Mucosa of descending colon (tissue), 3 donors: ENCODE results near the gene SCAMP1. TPM values are rescaled to one million over a fixed set of nuclear protein-coding genes. Genes with fewer than 3 reads are reported as not detected.
A peak's percentile ranks its signal among the peaks of the same experiment; 100 is the strongest.

ENCODE experiments used
- ATAC-seq: fragments of 200-7000 bp; cut with Tn5 transposase; one replicate; pipeline ENCODE4 v1.9.1; 2020; ENCODE audit warnings: mild to moderate bottlenecking, moderate library complexity
- DNase-seq, 3 donors: peaks; one replicate each; pipeline ENCODE4 v3.0.0-alpha.2; 2020
- H3K36me3 ChIP-seq: fragments of 200-600 bp; one replicate; pipeline ENCODE4 v1.8.0; 2021; ENCODE audit warnings: low read depth, mild to moderate bottlenecking
- H3K4me1 ChIP-seq: fragments of 200-600 bp; one replicate; pipeline ENCODE4 v1.8.0; 2021; ENCODE audit warnings: low read depth, mild to moderate bottlenecking
- H3K4me3 ChIP-seq: fragments of 200-600 bp; one replicate; pipeline ENCODE4 v1.8.0; 2021; ENCODE audit warnings: mild to moderate bottlenecking
- H3K9me3 ChIP-seq: fragments of 200-600 bp; one replicate; pipeline ENCODE4 v1.8.0; 2021; ENCODE audit warnings: mild to moderate bottlenecking
- intact Hi-C, 2 donors: fragments of 100-400 bp; cut with DNase I in 1 of 2; cut with micrococcal nuclease in 1 of 2; formaldehyde crosslinking; loops; one replicate each; pipeline versions ENCODE4 v1.11.0 to v1.11.1; 2022; cut with DNase I, micrococcal nuclease
- total RNA-seq, 3 donors: library from RNA; stranded (reverse); fragmentation: NEBNext Ultra II Directional in 2 of 3; extraction: Animal tissue kit (Norgen Biotek cat#: 25700) in 2 of 3; gene quantifications; one replicate each; pipeline versions ENCODE4 v1.2.1 to v1.2.4, GENCODE V29; 2021 to 2023
- TF ChIP-seq, protein P1 (sequence below): fragments of 200-600 bp; IDR thresholded peaks from one replicate; pipeline ENCODE4 v1.8.0; 2022; ENCODE audit warnings: antibody characterized with exemption, mild to moderate bottlenecking
- donor health status: DM: no; HTN: no; CAD: no; lungs with moderate emphysema.
- donor health status: DM: no; HTN: no; CAD: no.
- donor health status: DM: no; HTN: yes; CAD: no.

SCAMP1 gene
- total RNA-seq, 3 donors from 2014 or later = 23.5 to 41.7 (median 36.1) TPM

DNA sequence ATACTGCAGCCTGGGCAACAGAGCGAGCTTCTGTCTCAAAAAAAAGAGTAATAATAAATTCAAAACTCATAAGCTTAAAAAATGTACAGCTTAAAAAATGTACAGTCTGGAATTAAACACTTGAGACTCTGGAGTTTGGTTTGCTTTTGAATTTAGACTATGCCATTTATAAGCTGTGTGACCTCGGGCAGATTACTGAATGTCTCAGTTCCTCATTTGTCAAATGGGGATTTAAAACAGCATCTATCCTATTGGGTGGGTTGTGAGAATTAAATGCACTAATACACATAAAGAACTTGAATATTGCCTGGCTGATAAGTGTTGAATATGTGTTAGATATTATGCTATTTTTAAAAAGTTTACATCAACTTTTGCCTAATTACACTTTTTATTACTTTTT is 98.4 kb downstream of the SCAMP1 start:
- no peak for ATAC-seq
- DNase-seq = no peak
- TF ChIP-seq, protein P1, sequence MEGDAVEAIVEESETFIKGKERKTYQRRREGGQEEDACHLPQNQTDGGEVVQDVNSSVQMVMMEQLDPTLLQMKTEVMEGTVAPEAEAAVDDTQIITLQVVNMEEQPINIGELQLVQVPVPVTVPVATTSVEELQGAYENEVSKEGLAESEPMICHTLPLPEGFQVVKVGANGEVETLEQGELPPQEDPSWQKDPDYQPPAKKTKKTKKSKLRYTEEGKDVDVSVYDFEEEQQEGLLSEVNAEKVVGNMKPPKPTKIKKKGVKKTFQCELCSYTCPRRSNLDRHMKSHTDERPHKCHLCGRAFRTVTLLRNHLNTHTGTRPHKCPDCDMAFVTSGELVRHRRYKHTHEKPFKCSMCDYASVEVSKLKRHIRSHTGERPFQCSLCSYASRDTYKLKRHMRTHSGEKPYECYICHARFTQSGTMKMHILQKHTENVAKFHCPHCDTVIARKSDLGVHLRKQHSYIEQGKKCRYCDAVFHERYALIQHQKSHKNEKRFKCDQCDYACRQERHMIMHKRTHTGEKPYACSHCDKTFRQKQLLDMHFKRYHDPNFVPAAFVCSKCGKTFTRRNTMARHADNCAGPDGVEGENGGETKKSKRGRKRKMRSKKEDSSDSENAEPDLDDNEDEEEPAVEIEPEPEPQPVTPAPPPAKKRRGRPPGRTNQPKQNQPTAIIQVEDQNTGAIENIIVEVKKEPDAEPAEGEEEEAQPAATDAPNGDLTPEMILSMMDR = no peak
- no peak overlapping the region for H3K4me3 ChIP-seq
- H3K9me3 ChIP-seq = no peaks in the 10 kb centered on the region
- intact Hi-C loops = no loop called here
- H3K36me3 ChIP-seq = no peaks in the 10 kb centered on the region
- no peaks in the 10 kb centered on the region for H3K4me1 ChIP-seq

DNA sequence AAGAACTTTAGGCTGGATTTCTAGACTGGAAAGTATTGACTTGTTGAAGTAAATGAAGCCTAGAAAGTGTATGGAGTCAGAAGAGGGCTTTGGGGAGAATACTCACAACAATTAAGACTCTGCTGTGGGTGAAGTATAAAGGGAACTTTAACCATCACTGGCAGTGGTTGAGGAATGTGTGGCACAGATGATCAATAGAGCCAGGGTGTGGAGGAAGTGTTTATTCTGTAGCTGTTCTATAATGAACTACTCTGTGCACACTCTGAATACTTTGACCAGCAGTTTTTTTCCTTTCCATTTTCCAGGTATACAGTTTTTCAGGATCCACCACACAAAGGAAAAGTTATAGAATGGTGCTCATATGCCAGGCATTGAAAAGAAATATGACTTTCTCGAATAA is 106.7 kb downstream of the SCAMP1 start:
- DNase-seq (no peak), ATAC-seq (peak; percentile 80)
- Histone ChIP-seq H3K36me3 (no peaks in the 10 kb centered on the region), H3K4me3 (no peak overlapping the region), H3K9me3 (no peaks in the 10 kb centered on the region), H3K4me1 (no peaks in the 10 kb centered on the region)
- TF ChIP-seq, protein P1 = no peak
- intact Hi-C loops = no loop called here

DNA sequence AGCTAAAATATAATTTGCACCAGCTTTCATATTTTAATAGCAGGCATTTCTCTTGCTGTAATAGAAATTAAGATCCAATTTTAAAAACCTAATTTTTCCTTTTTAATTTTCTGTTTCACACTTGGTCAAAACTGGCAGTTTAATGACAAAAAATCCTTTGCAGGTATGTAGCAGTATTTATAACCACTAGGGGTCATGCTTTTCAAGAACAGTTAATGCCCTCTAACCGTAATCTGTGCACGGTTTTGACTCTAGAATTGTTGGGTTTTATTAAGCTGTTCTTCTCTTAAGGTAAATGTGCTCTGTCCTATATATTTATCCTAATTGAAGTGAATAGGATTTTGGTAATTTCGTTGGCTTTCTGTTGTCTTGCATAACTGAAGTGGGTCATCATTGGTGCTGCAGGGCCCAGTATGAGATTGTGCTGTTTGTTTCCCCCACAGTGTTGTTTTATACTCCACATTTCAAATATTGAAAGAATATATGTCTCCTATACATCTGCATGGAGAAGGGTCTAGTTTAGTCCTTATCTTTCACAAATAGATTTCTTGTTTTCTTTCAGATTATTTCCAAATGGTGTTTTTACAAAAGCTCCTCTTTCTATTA is 107.4 kb downstream of the SCAMP1 start:
- intact Hi-C loops = no loop called here
- Histone ChIP-seq H3K4me1 (no peaks in the 10 kb centered on the region), H3K9me3 (no peaks in the 10 kb centered on the region), H3K4me3 (no peak overlapping the region), H3K36me3 (no peaks in the 10 kb centered on the region)
- DNase-seq (no peak), ATAC-seq (peak; percentile 56)
- TF ChIP-seq, protein P1 = peak; percentile 52

DNA sequence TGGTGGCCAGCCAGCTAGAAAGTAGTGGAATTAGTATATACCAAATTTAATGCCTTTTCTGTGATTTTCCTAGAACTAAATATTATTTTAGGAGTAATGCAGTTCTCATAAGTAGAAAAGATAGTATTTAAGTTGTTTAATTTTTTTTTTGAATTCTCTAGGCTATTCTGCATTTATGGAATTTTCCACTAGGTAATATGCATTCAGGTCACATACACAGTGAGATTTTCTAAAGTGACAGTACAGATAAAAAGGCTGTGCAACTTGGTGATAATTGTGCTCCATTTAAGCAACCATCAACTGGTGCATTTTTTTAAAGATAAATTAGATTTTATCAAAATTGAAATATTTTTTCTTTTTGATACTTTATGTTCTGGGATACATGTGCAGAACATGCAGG is 111.5 kb downstream of the SCAMP1 start:
- no peak overlapping the region for H3K4me3 ChIP-seq
- H3K4me1 ChIP-seq = no peaks in the 10 kb centered on the region
- TF ChIP-seq, protein P1 = no peak
- ATAC-seq (no peak), DNase-seq (no peak)
- no peaks in the 10 kb centered on the region for H3K36me3 ChIP-seq
- intact Hi-C loops = no loop called here
- H3K9me3 ChIP-seq = no peaks in the 10 kb centered on the region

DNA sequence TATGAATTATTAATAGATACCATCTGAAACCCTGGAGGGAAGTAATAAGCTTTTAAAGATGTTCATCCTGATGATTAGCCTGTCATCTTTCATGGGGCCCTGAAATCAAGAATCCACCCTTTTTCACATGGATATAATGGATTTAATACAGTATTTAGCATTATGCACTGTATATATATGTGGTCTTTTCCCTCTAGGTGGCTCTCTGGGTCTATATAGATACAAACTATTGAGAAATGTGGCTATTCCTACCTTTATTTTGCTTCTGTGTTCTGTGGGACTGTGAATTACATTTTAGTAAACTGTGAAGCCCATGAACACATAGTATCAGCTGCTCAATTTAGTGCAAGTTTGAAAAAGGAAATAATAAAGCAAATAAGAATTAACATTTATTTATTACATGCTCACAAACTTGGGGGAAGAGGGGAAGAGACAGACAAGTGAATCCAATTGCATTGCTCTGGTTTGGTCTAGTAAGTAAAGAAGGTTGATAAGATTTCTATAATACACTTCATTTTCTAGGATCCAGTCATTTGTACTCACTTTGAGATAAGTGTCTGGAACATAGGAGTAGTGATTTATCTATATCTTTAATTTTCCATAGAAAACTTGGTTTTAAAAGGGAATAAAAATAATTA is 112.2 kb downstream of the SCAMP1 start:
- intact Hi-C loops = no loop called here
- TF ChIP-seq, protein P1 = no peak
- Histone ChIP-seq H3K9me3 (no peaks in the 10 kb centered on the region), H3K4me3 (no peak overlapping the region), H3K4me1 (no peaks in the 10 kb centered on the region), H3K36me3 (no peaks in the 10 kb centered on the region)
- ATAC-seq (no peak), DNase-seq (no peak)
